Smooth muscle cell of the pulmonary artery (primary cell): ENCODE data around the gene ARSJ. TPM values are rescaled to one million over a fixed set of nuclear protein-coding genes. Genes with fewer than 3 reads are reported as not detected.

Experiments
- total RNA-seq: library from RNA; depleted of rRNA; stranded (reverse); fragments of >200 nt; gene quantifications from 2 replicates; pipeline ENCODE4 v1.2.3, GENCODE V29; 2014

ARSJ gene
- total RNA-seq: 48.6 and 59.5 TPM in 2 replicates

GRCh38 chr4:113979148-113979904 lies at the start of gene ARSJ:
Gene ARSJ (minus strand): TSS chr4:113979647. CDS start chr4:113978834, 813 bp downstream.

Other genes with a start within 250 kb of the ARSJ start
- gene CAMK2D, start 217.9 kb downstream of the ARSJ start, total RNA-seq: 196 and 283 TPM in 2 replicates